ENCODE measurements around the gene C10orf95. TPM values are rescaled to one million over a fixed set of nuclear protein-coding genes. Genes with fewer than 3 reads are reported as not detected.

C10orf95 gene
- total and polyA plus RNA-seq, 2 of the 13 experiments (the other 11 are each of a cell fraction or from before 2014, with no cell fraction given): 0.05 to 0.07 TPM

GRCh38 chr10:102420714-102421506 lies 30.4 kb downstream of the C10orf95 start, which contains the start of gene FBXL15 (continued):
- TF ChIP-seq ZNF276 (CRISPR knock-in tag; IDR thresholded peaks at IDR 0.05; ENCODE audit: low read depth): 0 out of 2 replicates have a peak, but pooled peaks have one; percentile 22
- TF ChIP-seq ZNF18 (CRISPR knock-in tag; IDR thresholded peaks at IDR 0.05; ENCODE audit: insufficient replicate concordance): peak; percentile 46
- no peak for TF ChIP-seq ZNF234 (CRISPR knock-in tag; conservative IDR thresholded peaks at IDR 0.05)
- no peak for TF ChIP-seq TBX3 (IDR thresholded peaks at IDR 0.05; ENCODE audit: borderline replicate concordance)
- peak; percentile 93 for TF ChIP-seq PHF20 (CRISPR knock-in tag; IDR thresholded peaks at IDR 0.05)
- no peak for TF ChIP-seq ZNF510 (CRISPR knock-in tag; IDR thresholded peaks at IDR 0.05; ENCODE audit: low read depth)
- TF ChIP-seq KLF11 (CRISPR knock-in tag; IDR thresholded peaks at IDR 0.05): no peak
- TF ChIP-seq SP5 (CRISPR knock-in tag; IDR thresholded peaks at IDR 0.05; ENCODE audit: borderline replicate concordance, low read depth): peak; percentile 69; the same call in 1 of the 2 replicates
- TF ChIP-seq PRPF4 (IDR thresholded peaks at IDR 0.05; ENCODE audit: low read depth, low read length, poor library complexity, severe bottlenecking): no peak
- TF ChIP-seq ETV6 (CRISPR knock-in tag; conservative IDR thresholded peaks at IDR 0.05): no peak
- peak; percentile 4; the same call in 1 of the 2 replicates for TF ChIP-seq HOXA9 (CRISPR knock-in tag; IDR thresholded peaks at IDR 0.05; ENCODE audit: borderline replicate concordance)
- peak; percentile 82; the same call in 1 of the 2 replicates for TF ChIP-seq KLF12 (CRISPR knock-in tag; IDR thresholded peaks at IDR 0.05; ENCODE audit: borderline replicate concordance)
- TF ChIP-seq ARID2 (CRISPR knock-in tag; IDR thresholded peaks at IDR 0.05; ENCODE audit: borderline replicate concordance): peak; percentile 62; the same call in 1 of the 2 replicates
- peak; percentile 74; the same call in 1 of the 2 replicates for TF ChIP-seq ZNF296 (CRISPR knock-in tag; conservative IDR thresholded peaks at IDR 0.05)
- TF ChIP-seq PBX2 (CRISPR knock-in tag; IDR thresholded peaks at IDR 0.05): peak; percentile 64
- TF ChIP-seq REST (IDR thresholded peaks at IDR 0.05; ENCODE audit: borderline replicate concordance in 1 of 2, low read depth in 1 of 2, low read length in 2 of 2): peak in 1 of 2 experiments; percentile 51; a peak in 2 of 4 replicates
- no peak for TF ChIP-seq ETS1 (CRISPR knock-in tag; IDR thresholded peaks at IDR 0.05)
